ENCODE results near the gene TLE1. TPM values are rescaled to one million over a fixed set of nuclear protein-coding genes. Genes with fewer than 3 reads are reported as not detected.

The TLE1 gene
- total RNA-seq, 4 donors from 2014 or later, result 52.3 to 125 (median 76.8) TPM

DNA sequence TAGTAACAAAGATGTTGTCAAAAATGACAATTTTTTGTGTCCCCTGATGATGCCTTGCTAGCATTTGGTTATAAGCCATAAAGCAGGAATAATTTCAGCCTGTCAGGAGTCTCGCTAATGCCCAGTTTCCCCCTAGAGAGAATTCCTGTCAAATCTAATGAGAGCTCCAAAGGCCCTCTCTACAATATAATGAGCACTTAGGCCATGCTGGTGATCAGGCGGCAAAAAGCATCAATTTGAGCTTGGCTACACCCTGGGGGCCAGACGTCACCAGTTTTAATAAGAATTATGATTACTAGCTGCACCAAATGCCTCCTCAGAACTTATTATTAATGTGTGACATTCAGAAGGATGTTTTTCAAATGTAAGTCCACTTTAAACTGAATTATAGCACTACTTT, 6.1 kb downstream of the TLE1 start:
- Histone ChIP-seq H3K9me3 (no peaks in the 10 kb centered on the region), H3K36me3 (peaks cover 5 to 43% (median 15%) of the 10 kb centered on the region in 4 donors), H3K4me1 (peaks cover 26 to 77% (median 69%) of the 10 kb centered on the region in 4 donors), H3K27ac (replicated peaks in 1 of 4) (no peak overlapping the region), H3K27me3 (no peaks in the 10 kb centered on the region), H3K4me3 (peak overlapping the region; percentile 3 to 28 (median 8))
- no peak for DNase-seq (ENCODE audit: extremely low spot score)
- TF ChIP-seq POLR2AphosphoS5 (IDR thresholded peaks at IDR 0.05), result no peak
- no peak for TF ChIP-seq POLR2A (IDR thresholded peaks at IDR 0.05; ENCODE audit: low read depth)
- TF ChIP-seq, protein P1, sequence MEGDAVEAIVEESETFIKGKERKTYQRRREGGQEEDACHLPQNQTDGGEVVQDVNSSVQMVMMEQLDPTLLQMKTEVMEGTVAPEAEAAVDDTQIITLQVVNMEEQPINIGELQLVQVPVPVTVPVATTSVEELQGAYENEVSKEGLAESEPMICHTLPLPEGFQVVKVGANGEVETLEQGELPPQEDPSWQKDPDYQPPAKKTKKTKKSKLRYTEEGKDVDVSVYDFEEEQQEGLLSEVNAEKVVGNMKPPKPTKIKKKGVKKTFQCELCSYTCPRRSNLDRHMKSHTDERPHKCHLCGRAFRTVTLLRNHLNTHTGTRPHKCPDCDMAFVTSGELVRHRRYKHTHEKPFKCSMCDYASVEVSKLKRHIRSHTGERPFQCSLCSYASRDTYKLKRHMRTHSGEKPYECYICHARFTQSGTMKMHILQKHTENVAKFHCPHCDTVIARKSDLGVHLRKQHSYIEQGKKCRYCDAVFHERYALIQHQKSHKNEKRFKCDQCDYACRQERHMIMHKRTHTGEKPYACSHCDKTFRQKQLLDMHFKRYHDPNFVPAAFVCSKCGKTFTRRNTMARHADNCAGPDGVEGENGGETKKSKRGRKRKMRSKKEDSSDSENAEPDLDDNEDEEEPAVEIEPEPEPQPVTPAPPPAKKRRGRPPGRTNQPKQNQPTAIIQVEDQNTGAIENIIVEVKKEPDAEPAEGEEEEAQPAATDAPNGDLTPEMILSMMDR (IDR thresholded peaks at IDR 0.05), result no peak
- no peak for TF ChIP-seq EP300 (IDR thresholded peaks at IDR 0.05)
- WGBS, result 65% methylated on average over 3 of the region's 3 CpGs
- intact Hi-C loops (cut with DNase I), result loop anchor here (10.0 kb wide), 1 partner anchor 288 kb away; no protein-coding TSS in a partner anchor

DNA sequence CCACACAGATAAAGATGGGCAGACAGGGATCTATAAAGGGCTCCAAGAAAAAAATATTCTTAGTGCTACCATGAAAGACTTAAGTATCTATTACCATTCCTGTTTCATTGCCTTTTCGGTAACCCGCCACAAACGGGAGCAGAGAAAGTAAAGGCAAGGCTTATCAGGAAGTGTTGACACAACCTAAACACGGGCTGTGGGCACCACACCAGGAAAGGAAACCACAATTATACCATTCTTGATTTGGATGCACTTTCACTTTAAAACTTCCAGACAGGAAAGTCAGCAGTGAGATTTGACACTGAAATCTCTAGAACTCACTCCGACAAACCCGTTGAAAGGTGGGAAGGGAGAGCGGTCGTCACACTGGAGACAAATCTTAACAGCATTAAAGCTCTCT, 6.5 kb downstream of the TLE1 start:
- TF ChIP-seq, protein P1 (IDR thresholded peaks at IDR 0.05), result no peak
- no peak for TF ChIP-seq EP300 (IDR thresholded peaks at IDR 0.05)
- no peak for TF ChIP-seq POLR2AphosphoS5 (IDR thresholded peaks at IDR 0.05)
- TF ChIP-seq POLR2A (IDR thresholded peaks at IDR 0.05; ENCODE audit: low read depth), result no peak
- 44% methylated on average over 8 of the region's 8 CpGs for WGBS
- peak overlapping the region; percentile 3 to 28 (median 8) for H3K4me3 ChIP-seq
- no peaks in the 10 kb centered on the region for H3K9me3 ChIP-seq
- no peak for DNase-seq (ENCODE audit: extremely low spot score)
- H3K4me1 ChIP-seq, result peaks cover 26 to 77% (median 71%) of the 10 kb centered on the region in 4 donors
- peaks cover 5 to 47% (median 15%) of the 10 kb centered on the region in 4 donors for H3K36me3 ChIP-seq
- no peaks in the 10 kb centered on the region for H3K27me3 ChIP-seq
- H3K27ac ChIP-seq (replicated peaks in 1 of 4), result no peak overlapping the region
- intact Hi-C loops (cut with DNase I), result loop anchor here (10.0 kb wide), 1 partner anchor 288 kb away; no protein-coding TSS in a partner anchor

DNA sequence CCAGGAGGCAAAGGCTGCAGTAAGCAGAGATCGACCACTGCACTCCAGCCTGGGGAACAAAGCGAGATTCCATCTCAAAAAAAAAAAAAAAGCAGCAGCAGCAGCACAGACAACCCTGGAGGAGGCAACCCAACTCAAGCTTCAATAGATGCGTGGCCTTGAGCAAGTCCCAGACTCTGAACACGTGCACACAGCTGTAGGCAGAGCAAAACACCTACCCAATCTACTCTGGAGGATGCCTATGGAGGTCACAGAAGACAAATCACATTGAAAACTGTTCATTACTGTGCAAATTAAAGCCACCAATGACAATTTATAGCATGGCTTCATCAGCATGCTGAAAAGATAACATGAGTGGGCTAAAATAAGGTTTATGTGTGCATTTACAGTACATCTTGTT, 7.2 kb downstream of the TLE1 start:
- H3K36me3 ChIP-seq, result peaks cover 5 to 51% (median 15%) of the 10 kb centered on the region in 4 donors
- no peak overlapping the region for H3K4me3 ChIP-seq
- no peaks in the 10 kb centered on the region for H3K27me3 ChIP-seq
- H3K4me1 ChIP-seq, result peaks cover 26 to 79% (median 71%) of the 10 kb centered on the region in 4 donors
- no peaks in the 10 kb centered on the region for H3K9me3 ChIP-seq
- H3K27ac ChIP-seq (replicated peaks in 1 of 4), result no peak overlapping the region
- intact Hi-C loops (cut with DNase I), result loop anchor here (10.0 kb wide), 1 partner anchor 287 kb away; no protein-coding TSS in a partner anchor
- DNase-seq (ENCODE audit: extremely low spot score), result no peak
- no peak for TF ChIP-seq POLR2A (IDR thresholded peaks at IDR 0.05; ENCODE audit: low read depth)
- TF ChIP-seq POLR2AphosphoS5 (IDR thresholded peaks at IDR 0.05), result no peak
- TF ChIP-seq EP300 (IDR thresholded peaks at IDR 0.05), result no peak
- TF ChIP-seq, protein P1 (IDR thresholded peaks at IDR 0.05), result no peak
- 78% methylated on average over 4 of the region's 4 CpGs for WGBS

DNA sequence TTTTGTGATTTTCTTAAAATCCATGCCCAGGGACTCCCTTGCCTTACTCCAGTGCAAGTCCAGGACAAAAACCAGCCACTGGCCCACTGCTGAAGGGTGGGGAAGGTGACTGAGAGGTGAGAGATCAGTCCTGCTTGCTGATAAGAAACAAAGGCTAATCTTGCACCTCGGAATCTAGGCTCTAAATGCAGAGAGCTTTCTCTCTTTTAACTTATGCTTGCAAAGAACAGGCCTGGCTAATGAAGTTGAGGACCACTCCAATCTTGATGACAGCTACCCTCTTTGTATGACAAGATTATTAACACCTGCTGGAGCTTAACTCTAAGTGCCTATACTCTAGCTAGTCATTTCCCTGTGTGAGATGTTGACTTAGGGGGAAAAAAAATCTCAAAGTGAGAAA, 8.8 kb downstream of the TLE1 start:
- Histone ChIP-seq H3K36me3 (peaks cover 5 to 51% (median 15%) of the 10 kb centered on the region in 4 donors), H3K4me1 (peaks cover 18 to 78% (median 67%) of the 10 kb centered on the region in 4 donors), H3K27me3 (no peaks in the 10 kb centered on the region), H3K4me3 (no peak overlapping the region), H3K27ac (replicated peaks in 1 of 4) (no peak overlapping the region), H3K9me3 (no peaks in the 10 kb centered on the region)
- no peak for TF ChIP-seq POLR2AphosphoS5 (IDR thresholded peaks at IDR 0.05)
- no peak for TF ChIP-seq EP300 (IDR thresholded peaks at IDR 0.05)
- TF ChIP-seq POLR2A (IDR thresholded peaks at IDR 0.05; ENCODE audit: low read depth), result no peak
- TF ChIP-seq, protein P1 (IDR thresholded peaks at IDR 0.05), result no peak
- intact Hi-C loops (cut with DNase I), result loop anchor here (10.0 kb wide), 1 partner anchor 286 kb away; no protein-coding TSS in a partner anchor
- WGBS, result 100% methylated on average over 1 of the region's 1 CpG
- DNase-seq (ENCODE audit: extremely low spot score), result no peak
